ENCODE results near the gene SETD4. TPM values are rescaled to one million over a fixed set of nuclear protein-coding genes. Genes with fewer than 3 reads are reported as not detected.

The SETD4 gene
- total and polyA plus RNA-seq, 9 donors: 14.0 to 20.1 (median 15.1) TPM

Other genes with a start within 250 kb of the SETD4 start
- 24.6 TPM for gene CBR1, start 9.5 kb upstream of the SETD4 start, total RNA-seq
- 10 to 100 TPM; 10.9 to 27.6 (median 26.1) TPM for gene CBR1, start 9.5 kb upstream of the SETD4 start, polyA plus RNA-seq (ENCODE audit: insufficient read depth in 1 of 8, insufficient read length in 8 of 8, low replicate concordance in 1 of 8)
- gene CBR3, start 74.6 kb upstream of the SETD4 start, total RNA-seq: 4.0 TPM
- gene CBR3, start 74.6 kb upstream of the SETD4 start, polyA plus RNA-seq (ENCODE audit: insufficient read depth in 1 of 8, insufficient read length in 8 of 8, low replicate concordance in 1 of 8): 1 to 10 TPM; 2.2 to 4.1 (median 3.2) TPM
- gene DOP1B, start 96.3 kb upstream of the SETD4 start, total RNA-seq: 4.2 TPM
- gene DOP1B, start 96.3 kb upstream of the SETD4 start, polyA plus RNA-seq (ENCODE audit: insufficient read depth in 1 of 8, insufficient read length in 8 of 8, low replicate concordance in 1 of 8): 1 to 10 TPM; 5.2 to 8.9 (median 6.3) TPM